H1 (cell line): ENCODE results near the gene ZDHHC8. TPM values are rescaled to one million over a fixed set of nuclear protein-coding genes. Genes with fewer than 3 reads are reported as not detected.

Source experiments
- CTCF ChIA-PET: fragments of 300-600 bp; sonication (Branson Sonifier 250); formaldehyde crosslinking; loops from one replicate; lab custom pipeline; 2021; ENCODE audit not compliant: partially characterized antibody; lab: Charles Lee
- POLR2A ChIA-PET: fragments of 300-600 bp; sonication (Branson Sonifier 250); formaldehyde crosslinking; loops from one replicate; lab custom pipeline; 2021; ENCODE audit warnings: inconsistent platforms; ENCODE audit not compliant: partially characterized antibody; lab: Charles Lee
- DNase-seq, 2 experiments: peaks; one replicate each; pipeline versions ENCODE4 v3.0.0 to v3.0.0-alpha.2; 2010 to 2022; ENCODE audit warnings: low spot score in 2 of 2, low read depth in 1 of 2, mixed read lengths in 1 of 2
- FAIRE-seq: peaks from 2 replicates; lab custom pipeline; 2011; peaks lifted over from hg19 to GRCh38; lab: Jason Lieb, UNC
- H2AFZ ChIP-seq: 2 replicates; pipeline ENCODE4 v1.8.1; 2012; ENCODE audit warnings: low read length, inconsistent platforms
- H2AK5ac ChIP-seq: 2 replicates; pipeline ENCODE4 v1.6.1; 2013; ENCODE audit warnings: low read depth, low read length
- H2BK120ac ChIP-seq: replicated peaks from 2 replicates; pipeline ENCODE3; 2013; ENCODE audit warnings: low read depth, low read length, inconsistent platforms
- H2BK12ac ChIP-seq: 2 replicates; pipeline ENCODE4 v1.6.1; 2013; ENCODE audit warnings: low read depth, low read length
- H2BK15ac ChIP-seq: 2 replicates; pipeline ENCODE4 v1.6.1; 2013; ENCODE audit warnings: low read length
- H2BK20ac ChIP-seq: 2 replicates; pipeline ENCODE4 v1.6.1; 2013; ENCODE audit warnings: low read length
- H2BK5ac ChIP-seq: 2 replicates; pipeline ENCODE4 v1.6.1; 2013; ENCODE audit warnings: low read depth, low read length
- H3K14ac ChIP-seq: 2 replicates; pipeline ENCODE4 v1.6.1; 2013; ENCODE audit warnings: inconsistent platforms; ENCODE audit not compliant: insufficient read length
- H3K18ac ChIP-seq: 2 replicates; pipeline ENCODE4 v1.6.1; 2013; ENCODE audit warnings: low read length; ENCODE audit errors: extremely low read depth
- H3K23ac ChIP-seq: 2 replicates; pipeline ENCODE4 v1.6.1; 2013; ENCODE audit warnings: inconsistent platforms; ENCODE audit not compliant: insufficient read length
- H3K23me2 ChIP-seq: 2 replicates; pipeline ENCODE4 v1.6.1; 2013; ENCODE audit warnings: low read depth, low read length
- H3K27ac ChIP-seq: 2 replicates; pipeline ENCODE4 v1.6.1; 2011; ENCODE audit warnings: low read depth, low read length, inconsistent platforms
- H3K27me3 ChIP-seq, 4 experiments: replicated peaks in 1 of 4; 1 replicate in 1 of 4; 2 replicates in 3 of 4; pipeline versions ENCODE4 v1.6.1 to v1.8.1; 2011 to 2013; ENCODE audit warnings: low read length in 3 of 4, mild to moderate bottlenecking in 3 of 4, inconsistent platforms in 2 of 4, mixed read lengths in 2 of 4, moderate library complexity in 1 of 4; ENCODE audit not compliant: control insufficient read depth in 3 of 4, insufficient read depth in 3 of 4; ENCODE audit errors: extremely low read depth in 1 of 4
- H3K36me3 ChIP-seq, 4 experiments: 2 replicates each; pipeline versions ENCODE4 v1.6.1 to v1.8.1; 2011 to 2013; ENCODE audit warnings: mild to moderate bottlenecking in 4 of 4, low read length in 3 of 4, moderate library complexity in 2 of 4, control low read depth in 1 of 4, inconsistent platforms in 1 of 4; ENCODE audit not compliant: insufficient read depth in 4 of 4, control insufficient read depth in 2 of 4
- H3K4ac ChIP-seq: replicated peaks from 2 replicates; pipeline ENCODE3; 2013; ENCODE audit warnings: low read length, low read depth, mixed read lengths, inconsistent platforms; ENCODE audit not compliant: insufficient read length
- H3K4me1 ChIP-seq, 4 experiments: replicated peaks in 1 of 4; 1 replicate in 1 of 4; 2 replicates in 3 of 4; pipeline versions ENCODE4 v1.6.1 to v1.8.1; 2011 to 2013; ENCODE audit warnings: low read length in 3 of 4, inconsistent platforms in 2 of 4, mixed read lengths in 1 of 4; ENCODE audit not compliant: insufficient read depth in 4 of 4, control insufficient read depth in 3 of 4
- H3K4me2 ChIP-seq, 2 experiments: 2 replicates each; pipeline versions ENCODE4 v1.6.1 to v1.8.1; 2011 to 2013; ENCODE audit warnings: low read depth in 2 of 2, low read length in 2 of 2, control low read depth in 1 of 2, inconsistent platforms in 1 of 2, mild to moderate bottlenecking in 1 of 2; ENCODE audit not compliant: insufficient read depth in 1 of 2
- H3K4me3 ChIP-seq, 4 experiments: fragments of 200-600, 300-600 bp in 1 of 4; sonication (generic), shearing (Covaris generic), sonication (Bioruptor Twin) in 1 of 4; 2 replicates each; pipeline versions ENCODE4 v1.5.1 to v1.8.1; 2011 to 2016; ENCODE audit warnings: low read length in 4 of 4, low read depth in 3 of 4, control low read depth in 2 of 4, inconsistent platforms in 2 of 4, mild to moderate bottlenecking in 2 of 4, mixed read lengths in 1 of 4, moderate library complexity in 1 of 4; ENCODE audit not compliant: insufficient read depth in 2 of 4; ENCODE audit errors: extremely low read depth in 1 of 4
- H3K56ac ChIP-seq: replicated peaks from 2 replicates; pipeline ENCODE3; 2013; ENCODE audit warnings: low read depth, mild to moderate bottlenecking, mixed read lengths, low read length, inconsistent platforms; ENCODE audit not compliant: insufficient read length
- H3K79me1 ChIP-seq: 2 replicates; pipeline ENCODE4 v1.6.1; 2013; ENCODE audit warnings: low read depth, low read length, control low read depth
- H3K79me2 ChIP-seq, 2 experiments: 2 replicates each; pipeline versions ENCODE4 v1.6.1 to v1.8.1; 2012 to 2013; ENCODE audit warnings: low read length in 2 of 2, mild to moderate bottlenecking in 2 of 2, inconsistent platforms in 1 of 2; ENCODE audit not compliant: insufficient read depth in 2 of 2, control insufficient read depth in 1 of 2
- H3K9ac ChIP-seq, 4 experiments: replicated peaks in 1 of 4; 1 replicate in 1 of 4; 2 replicates in 3 of 4; pipeline versions ENCODE4 v1.6.1 to v1.8.1; 2011 to 2013; ENCODE audit warnings: low read depth in 3 of 4, low read length in 3 of 4, control low read depth in 2 of 4, mild to moderate bottlenecking in 2 of 4, moderate library complexity in 2 of 4, inconsistent platforms in 1 of 4; ENCODE audit errors: extremely low read depth in 1 of 4
- H3K9me3 ChIP-seq, 2 experiments: 2 replicates each; pipeline versions ENCODE4 v1.6.1 to v1.8.1; 2012 to 2013; ENCODE audit warnings: mild to moderate bottlenecking in 2 of 2, moderate library complexity in 2 of 2, control low read depth in 1 of 2, inconsistent platforms in 1 of 2, low read depth in 1 of 2, low read length in 1 of 2, mixed read lengths in 1 of 2; ENCODE audit not compliant: insufficient read depth in 2 of 2
- H4K20me1 ChIP-seq, 2 experiments: replicated peaks in 1 of 2; 2 replicates each; pipeline versions ENCODE3 to v1.8.1; 2011 to 2013; ENCODE audit warnings: inconsistent platforms in 2 of 2, low read length in 2 of 2, mild to moderate bottlenecking in 1 of 2; ENCODE audit not compliant: insufficient read depth in 2 of 2, control insufficient read depth in 1 of 2
- H4K5ac ChIP-seq: 2 replicates; pipeline ENCODE4 v1.6.1; 2013; ENCODE audit warnings: low read length, low read depth, mixed read lengths, inconsistent platforms; ENCODE audit not compliant: insufficient read length
- H4K8ac ChIP-seq: 2 replicates; pipeline ENCODE4 v1.8.0; 2013; ENCODE audit warnings: mild to moderate bottlenecking, moderate library complexity, low read length, inconsistent platforms; ENCODE audit not compliant: insufficient read depth; ENCODE audit errors: extremely low read depth
- H4K91ac ChIP-seq: replicated peaks from 2 replicates; pipeline ENCODE3; 2013; ENCODE audit warnings: low read length, mixed read lengths, inconsistent platforms; ENCODE audit not compliant: insufficient read length
- BRCA1 ChIP-seq: IDR thresholded peaks from 2 replicates; pipeline ENCODE4 v1.6.1; 2012; ENCODE audit warnings: low read depth, low read length, improper control_type of control experiment
- CBX5 ChIP-seq: fragments of 300-800, 300-1000 bp; sonication (generic); IDR thresholded peaks from 2 replicates; pipeline ENCODE4 v1.7.1; 2016; ENCODE audit warnings: antibody characterized with exemption, low read length, low read depth
- CBX8 ChIP-seq: fragments of 300-800, 300-1000 bp; sonication (generic); IDR thresholded peaks from 2 replicates; pipeline ENCODE4 v1.7.1; 2016; ENCODE audit warnings: low read depth, low read length, borderline replicate concordance
- CREB1 ChIP-seq: IDR thresholded peaks from 2 replicates; pipeline ENCODE4 v1.6.1; 2012; ENCODE audit warnings: inconsistent platforms
- EP300 ChIP-seq, 2 experiments: IDR thresholded peaks; 1 replicate in 1 of 2; 2 replicates in 1 of 2; pipeline ENCODE4 v1.6.1; 2011 to 2012; ENCODE audit warnings: low read depth in 2 of 2, low read length in 2 of 2, mild to moderate bottlenecking in 2 of 2, borderline replicate concordance in 1 of 2, inconsistent platforms in 1 of 2, moderate library complexity in 1 of 2
- POLR2A ChIP-seq, 2 experiments: IDR thresholded peaks; 1 replicate in 1 of 2; 2 replicates in 1 of 2; pipeline ENCODE4 v1.6.1; 2011; ENCODE audit warnings: low read depth in 2 of 2, low read length in 2 of 2, mild to moderate bottlenecking in 2 of 2; ENCODE audit errors: control extremely low read depth in 1 of 2
- RFX5 ChIP-seq: IDR thresholded peaks from 2 replicates; pipeline ENCODE4 v1.6.1; 2011; ENCODE audit warnings: low read depth, low read length, improper control_type of control experiment, borderline replicate concordance
- SP2 ChIP-seq: IDR thresholded peaks from 2 replicates; pipeline ENCODE4 v1.6.1; 2012; ENCODE audit warnings: mild to moderate bottlenecking, low read length, inconsistent platforms
- SP4 ChIP-seq: IDR thresholded peaks from 2 replicates; pipeline ENCODE4 v1.6.1; 2012; ENCODE audit warnings: low read length, inconsistent platforms
- TAF7 ChIP-seq: optimal IDR thresholded peaks from 2 replicates; pipeline ENCODE3; 2011; ENCODE audit warnings: low read depth, mild to moderate bottlenecking, inconsistent platforms, low read length, moderate library complexity, borderline replicate concordance
- TBP ChIP-seq: IDR thresholded peaks from 2 replicates; pipeline ENCODE4 v1.6.1; 2011; ENCODE audit warnings: low read depth, low read length, improper control_type of control experiment
- WGBS, 2 experiments: shearing (Covaris generic) in 1 of 2; methylation state at CpG; one replicate each; pipeline versions ENCODE4 v1.1.6 to v1.1.7; 2013 to 2015; ENCODE audit warnings: low lambda C conversion rate in 2 of 2, mixed read lengths in 2 of 2, inconsistent platforms in 1 of 2, low coverage in 1 of 2, missing lambda C conversion rate in 1 of 2; ENCODE audit not compliant: insufficient replicate concordance in 2 of 2, insufficient coverage in 1 of 2, insufficient read length in 1 of 2; ENCODE audit errors: extremely low coverage in 1 of 2, missing lambda C conversion rate in 1 of 2; 5-methylcytosine and 5-hydroxymethylcytosine counted together
- polyA plus RNA-seq, 7 experiments: library from polyadenylated mRNA; depleted of rRNA in 3 of 7; stranded (reverse) in 5 of 7; unstranded in 2 of 7; fragments of >200 nt in 5 of 7; fragments of 200-250 nt in 2 of 7; gene quantifications; 1 replicate in 5 of 7; 2 replicates in 1 of 7; 4 replicates in 1 of 7; pipeline versions ENCODE4 v1.2.1 to v1.2.3, GENCODE V29; 2011 to 2013; ENCODE audit warnings: missing spikeins in 2 of 7, mixed read lengths in 2 of 7
- total RNA-seq: library from RNA; stranded (reverse); fragmentation: NEBNext Ultra II Directional; extraction: Animal tissue kit (Norgen Biotek cat#: 25700); gene quantifications from 2 replicates; pipeline ENCODE4 v1.2.1, GENCODE V29; 2021

The ZDHHC8 gene
- total and polyA plus RNA-seq, 2 of the 8 experiments (the other 6 are each of a cell fraction or from before 2014, with no cell fraction given), result 18.6 to 65.6 TPM

- Histone ChIP-seq H3K23me2 (no peaks in the 10 kb centered on the region), H4K8ac (no peak overlapping the region), H3K4me1 (no peaks in the 10 kb centered on the region), H3K79me2 (peaks cover 0 to 22% of the 10 kb centered on the region in 2 experiments; a peak in 2 of 4 replicates), H2BK5ac (no peak overlapping the region), H3K27me3 (no peaks in the 10 kb centered on the region), H3K4me2 (no peak overlapping the region), H3K9ac (no peak overlapping the region), H3K27ac (no peak overlapping the region), H3K36me3 (peaks cover 80 to 94% (median 90%) of the 10 kb centered on the region in 4 experiments), H3K4me3 (no peak overlapping the region), H2BK120ac (no peak overlapping the region), H3K14ac (no peak overlapping the region), H4K5ac (no peak overlapping the region), H4K91ac (no peak overlapping the region), H2BK15ac (no peak overlapping the region), H3K18ac (no peak overlapping the region), H4K20me1 (peaks cover 20 to 47% of the 10 kb centered on the region in 2 experiments), H3K56ac (no peak overlapping the region), H2AFZ (no peak overlapping the region), H2BK20ac (no peak overlapping the region), H3K23ac (no peak overlapping the region), H3K9me3 (no peaks in the 10 kb centered on the region; a peak in 1 of 4 replicates), H3K79me1 (peaks cover 18% of the 10 kb centered on the region), H2BK12ac (no peak overlapping the region), H3K4ac (no peak overlapping the region), H2AK5ac (no peak overlapping the region)
- CTCF ChIA-PET, result interaction anchor here (0.6 to 1.3 kb wide), 3 partner anchors 15 to 127 kb away, joined by 3 to 7 read pairs (median 3); no protein-coding TSS in a partner anchor
- DNase-seq (no peak), FAIRE-seq (no peak)
- no peak for TF ChIP-seq EP300 (IDR thresholded peaks at IDR 0.05; ENCODE audit: borderline replicate concordance in 1 of 2, low read depth in 2 of 2, low read length in 2 of 2)
- TF ChIP-seq CBX5, result no peak
- no peak for TF ChIP-seq BRCA1
- no peak for TF ChIP-seq TBP
- TF ChIP-seq SP2, result no peak
- TF ChIP-seq CBX8, result no peak
- no peak for TF ChIP-seq TAF7
- no peak for TF ChIP-seq SP4
- TF ChIP-seq POLR2A (IDR thresholded peaks at IDR 0.05; ENCODE audit: control extremely low read depth in 1 of 2, low read depth in 2 of 2, low read length in 2 of 2), result no peak
- TF ChIP-seq RFX5, result no peak
- TF ChIP-seq CREB1, result no peak
- 93% methylated on average over 11 of the region's 11 CpGs; no CpG with 5 or more reads in 1 of the 2 experiments for WGBS, 2 experiments
- POLR2A ChIA-PET, result interaction anchor here (1.6 to 29.4 kb wide), 3 partner anchors 9 to 36 kb away, joined by 5 to 598 read pairs (median 6); partner anchors contain the start of genes RANBP1 and TRMT2A
Observed at GRCh38 chr22:20089977-20090729, 41.5 kb upstream of the ZDHHC8 start.
